ENCODE measurements around the gene RABGAP1L. TPM values are rescaled to one million over a fixed set of nuclear protein-coding genes. Genes with fewer than 3 reads are reported as not detected.

RABGAP1L gene
- total RNA-seq, 2 experiments from 2014 or later: 20.2 to 22.6 TPM

GRCh38 chr1:174358786-174359453 is 199.6 kb downstream of the RABGAP1L start:
- H3K27ac Mint-ChIP-seq: no peak overlapping the region
- no peak overlapping the region for H3K4me3 Mint-ChIP-seq
- H3K27me3 Mint-ChIP-seq: no peaks in the 10 kb centered on the region
- H3K4me1 Mint-ChIP-seq: peaks cover 5% of the 10 kb centered on the region
- H3K9me3 Mint-ChIP-seq: peaks cover 2% of the 10 kb centered on the region
- no peak for DNase-seq
- peaks cover 8% of the 10 kb centered on the region for H3K36me3 Mint-ChIP-seq

- no peaks in the 10 kb centered on the region for H3K27me3 Mint-ChIP-seq
- peaks cover 8% of the 10 kb centered on the region for H3K36me3 Mint-ChIP-seq
- no peak overlapping the region for H3K27ac Mint-ChIP-seq
- no peak overlapping the region for H3K4me3 Mint-ChIP-seq
- H3K4me1 Mint-ChIP-seq: peaks cover 5% of the 10 kb centered on the region
- peaks cover 2% of the 10 kb centered on the region for H3K9me3 Mint-ChIP-seq
- no peak for DNase-seq
Measured at GRCh38 chr1:174359454-174359805, 200.1 kb downstream of the RABGAP1L start.

GRCh38 chr1:174364996-174365736 is 205.8 kb downstream of the RABGAP1L start:
- Mint-ChIP-seq H3K27me3 (no peaks in the 10 kb centered on the region), H3K4me1 (no peaks in the 10 kb centered on the region), H3K9me3 (peaks cover 1% of the 10 kb centered on the region), H3K4me3 (no peak overlapping the region), H3K27ac (no peak overlapping the region), H3K36me3 (peaks cover 9% of the 10 kb centered on the region)
- DNase-seq: no peak

- Mint-ChIP-seq H3K9me3 (no peaks in the 10 kb centered on the region), H3K36me3 (peaks cover 7% of the 10 kb centered on the region), H3K4me3 (no peak overlapping the region), H3K4me1 (no peaks in the 10 kb centered on the region), H3K27me3 (no peaks in the 10 kb centered on the region), H3K27ac (no peak overlapping the region)
- DNase-seq: no peak
Measured at GRCh38 chr1:174366946-174367345, 207.6 kb downstream of the RABGAP1L start.

- H3K4me3 Mint-ChIP-seq: no peak overlapping the region
- H3K9me3 Mint-ChIP-seq: no peaks in the 10 kb centered on the region
- no peak overlapping the region for H3K27ac Mint-ChIP-seq
- DNase-seq: no peak
- no peaks in the 10 kb centered on the region for H3K4me1 Mint-ChIP-seq
- H3K27me3 Mint-ChIP-seq: no peaks in the 10 kb centered on the region
- H3K36me3 Mint-ChIP-seq: peaks cover 8% of the 10 kb centered on the region
Measured at GRCh38 chr1:174367892-174368291, 208.6 kb downstream of the RABGAP1L start.

GRCh38 chr1:174376030-174376429 is 216.7 kb downstream of the RABGAP1L start:
- H3K4me3 Mint-ChIP-seq: no peak overlapping the region
- peaks cover 27% of the 10 kb centered on the region for H3K36me3 Mint-ChIP-seq
- no peaks in the 10 kb centered on the region for H3K4me1 Mint-ChIP-seq
- peaks cover 7% of the 10 kb centered on the region for H3K9me3 Mint-ChIP-seq
- H3K27me3 Mint-ChIP-seq: no peaks in the 10 kb centered on the region
- H3K27ac Mint-ChIP-seq: no peak overlapping the region
- DNase-seq: no peak

- no peaks in the 10 kb centered on the region for H3K4me1 Mint-ChIP-seq
- no peaks in the 10 kb centered on the region for H3K27me3 Mint-ChIP-seq
- no peak overlapping the region for H3K4me3 Mint-ChIP-seq
- no peak for DNase-seq
- H3K36me3 Mint-ChIP-seq: peaks cover 18% of the 10 kb centered on the region
- no peaks in the 10 kb centered on the region for H3K9me3 Mint-ChIP-seq
- no peak overlapping the region for H3K27ac Mint-ChIP-seq
Measured at GRCh38 chr1:174391716-174392115, 232.4 kb downstream of the RABGAP1L start.

GRCh38 chr1:174393885-174394284 is 234.6 kb downstream of the RABGAP1L start:
- Mint-ChIP-seq H3K36me3 (peaks cover 31% of the 10 kb centered on the region), H3K9me3 (no peaks in the 10 kb centered on the region), H3K4me1 (peaks cover 4% of the 10 kb centered on the region), H3K4me3 (no peak overlapping the region), H3K27ac (no peak overlapping the region), H3K27me3 (no peaks in the 10 kb centered on the region)
- DNase-seq: no peak

- Mint-ChIP-seq H3K27ac (no peak overlapping the region), H3K4me1 (peaks cover 6% of the 10 kb centered on the region), H3K27me3 (no peaks in the 10 kb centered on the region), H3K9me3 (peaks cover 2% of the 10 kb centered on the region), H3K36me3 (peaks cover 41% of the 10 kb centered on the region), H3K4me3 (no peak overlapping the region)
- DNase-seq: no peak
Measured at GRCh38 chr1:174397261-174397660, 237.9 kb downstream of the RABGAP1L start.

GRCh38 chr1:174398246-174398645 is 238.9 kb downstream of the RABGAP1L start:
- no peaks in the 10 kb centered on the region for H3K27me3 Mint-ChIP-seq
- DNase-seq: no peak
- peaks cover 8% of the 10 kb centered on the region for H3K4me1 Mint-ChIP-seq
- no peak overlapping the region for H3K4me3 Mint-ChIP-seq
- H3K27ac Mint-ChIP-seq: no peak overlapping the region
- H3K36me3 Mint-ChIP-seq: peaks cover 44% of the 10 kb centered on the region
- H3K9me3 Mint-ChIP-seq: peaks cover 2% of the 10 kb centered on the region

- peaks cover 2% of the 10 kb centered on the region for H3K9me3 Mint-ChIP-seq
- no peak for DNase-seq
- no peak overlapping the region for H3K4me3 Mint-ChIP-seq
- no peaks in the 10 kb centered on the region for H3K27me3 Mint-ChIP-seq
- no peak overlapping the region for H3K27ac Mint-ChIP-seq
- H3K36me3 Mint-ChIP-seq: peaks cover 38% of the 10 kb centered on the region
- H3K4me1 Mint-ChIP-seq: peaks cover 8% of the 10 kb centered on the region
Measured at GRCh38 chr1:174399211-174399610, 239.9 kb downstream of the RABGAP1L start.

- peaks cover 10% of the 10 kb centered on the region for H3K4me1 Mint-ChIP-seq
- H3K36me3 Mint-ChIP-seq: peaks cover 37% of the 10 kb centered on the region
- DNase-seq: no peak
- no peak overlapping the region for H3K4me3 Mint-ChIP-seq
- H3K27ac Mint-ChIP-seq: no peak overlapping the region
- no peaks in the 10 kb centered on the region for H3K27me3 Mint-ChIP-seq
- peaks cover 2% of the 10 kb centered on the region for H3K9me3 Mint-ChIP-seq
Measured at GRCh38 chr1:174401075-174401474, 241.8 kb downstream of the RABGAP1L start.

- no peak overlapping the region for H3K27ac Mint-ChIP-seq
- peaks cover 5% of the 10 kb centered on the region for H3K9me3 Mint-ChIP-seq
- peaks cover 4% of the 10 kb centered on the region for H3K4me1 Mint-ChIP-seq
- H3K4me3 Mint-ChIP-seq: no peak overlapping the region
- H3K36me3 Mint-ChIP-seq: peaks cover 27% of the 10 kb centered on the region
- no peak for DNase-seq
- H3K27me3 Mint-ChIP-seq: no peaks in the 10 kb centered on the region
Measured at GRCh38 chr1:174405219-174405618, 245.9 kb downstream of the RABGAP1L start.

- H3K9me3 Mint-ChIP-seq: peaks cover 11% of the 10 kb centered on the region
- H3K27me3 Mint-ChIP-seq: no peaks in the 10 kb centered on the region
- no peak for DNase-seq
- H3K4me1 Mint-ChIP-seq: peaks cover 4% of the 10 kb centered on the region
- no peak overlapping the region for H3K27ac Mint-ChIP-seq
- H3K36me3 Mint-ChIP-seq: peaks cover 27% of the 10 kb centered on the region
- no peak overlapping the region for H3K4me3 Mint-ChIP-seq
Measured at GRCh38 chr1:174406421-174406820, 247.1 kb downstream of the RABGAP1L start.

GRCh38 chr1:174407665-174408064 is 248.3 kb downstream of the RABGAP1L start:
- Mint-ChIP-seq H3K27ac (no peak overlapping the region), H3K9me3 (peaks cover 19% of the 10 kb centered on the region), H3K36me3 (peaks cover 29% of the 10 kb centered on the region), H3K4me3 (no peak overlapping the region), H3K27me3 (no peaks in the 10 kb centered on the region), H3K4me1 (peaks cover 7% of the 10 kb centered on the region)
- DNase-seq: no peak

- no peak for DNase-seq
- Mint-ChIP-seq H3K27me3 (no peaks in the 10 kb centered on the region), H3K4me3 (no peak overlapping the region), H3K36me3 (peaks cover 25% of the 10 kb centered on the region), H3K27ac (no peak overlapping the region), H3K4me1 (peaks cover 5% of the 10 kb centered on the region), H3K9me3 (peaks cover 19% of the 10 kb centered on the region)
Measured at GRCh38 chr1:174408146-174408545, 248.8 kb downstream of the RABGAP1L start.

Data from activated naive CD8-positive, alpha-beta T cell treated with anti-CD3 and anti-CD28 coated beads for 36 hours (primary cell).